Fibroblast of lung (primary cell): ENCODE measurements around the gene ZNF346. TPM values are rescaled to one million over a fixed set of nuclear protein-coding genes. Genes with fewer than 3 reads are reported as not detected.
"Not testable (repeated sequence)": the region's sequence is repeated elsewhere in the genome, so short reads cannot be mapped to it uniquely, and the experiment has no call there.

Experiments used
- DNase-seq, 2 donors: peaks; one replicate each; pipeline versions ENCODE4 v3.0.0 to v3.0.0-alpha.2; 2010; ENCODE audit warnings: low read depth in 2 of 2
- H2AFZ ChIP-seq: 2 replicates; pipeline ENCODE4 v1.5.1; 2012; ENCODE audit warnings: low read length, control low read depth, inconsistent platforms
- H3K27ac ChIP-seq: 2 replicates; pipeline ENCODE4 v1.5.1; 2011; ENCODE audit warnings: low read length, control low read depth; ENCODE audit not compliant: insufficient read depth
- H3K27me3 ChIP-seq: 2 replicates; pipeline ENCODE4 v1.5.1; 2011; ENCODE audit warnings: mild to moderate bottlenecking, low read length; ENCODE audit not compliant: control insufficient read depth, insufficient read depth
- H3K36me3 ChIP-seq: 2 replicates; pipeline ENCODE4 v1.5.1; 2011; ENCODE audit warnings: low read length; ENCODE audit not compliant: control insufficient read depth, insufficient read depth
- H3K4me1 ChIP-seq: 2 replicates; pipeline ENCODE4 v1.5.1; 2011; ENCODE audit warnings: low read length; ENCODE audit not compliant: control insufficient read depth, insufficient read depth; ENCODE audit errors: extremely low read depth
- H3K4me2 ChIP-seq: 2 replicates; pipeline ENCODE4 v1.5.1; 2011; ENCODE audit warnings: low read length, control low read depth; ENCODE audit not compliant: insufficient read depth; ENCODE audit errors: extremely low read depth
- H3K4me3 ChIP-seq, 4 experiments: fragments of 200-600 bp in 1 of 4; sonication (generic) in 1 of 4; replicated peaks in 1 of 4; 2 replicates each; pipeline ENCODE4 v1.5.1; 2011 to 2016; ENCODE audit warnings: low read length in 4 of 4, low read depth in 3 of 4, mild to moderate bottlenecking in 3 of 4, control low read depth in 2 of 4, inconsistent platforms in 1 of 4, mixed read lengths in 1 of 4; ENCODE audit not compliant: insufficient read depth in 1 of 4; ENCODE audit errors: control extremely low read depth in 1 of 4
- H3K79me2 ChIP-seq: 2 replicates; pipeline ENCODE4 v1.5.1; 2012; ENCODE audit warnings: mild to moderate bottlenecking, low read length, inconsistent platforms; ENCODE audit not compliant: control insufficient read depth, insufficient read depth
- H3K9ac ChIP-seq: 2 replicates; pipeline ENCODE4 v1.5.1; 2011; ENCODE audit warnings: mild to moderate bottlenecking, low read length, control low read depth; ENCODE audit not compliant: insufficient read depth
- H3K9me3 ChIP-seq: 2 replicates; pipeline ENCODE4 v1.5.1; 2012; ENCODE audit warnings: low read depth, low read length; ENCODE audit not compliant: control insufficient read depth, insufficient read depth
- H4K20me1 ChIP-seq: 2 replicates; pipeline ENCODE4 v1.5.1; 2011; ENCODE audit warnings: low read length; ENCODE audit not compliant: control insufficient read depth, insufficient read depth; ENCODE audit errors: extremely low read depth
- EZH2 ChIP-seq: IDR thresholded peaks from 2 replicates; pipeline ENCODE4 v1.5.1; 2012; ENCODE audit warnings: low read length, control low read depth, mild to moderate bottlenecking; ENCODE audit errors: missing control alignments
- polyA plus RNA-seq, 2 donors: library from polyadenylated mRNA; depleted of rRNA in 1 of 2; stranded (reverse) in 1 of 2; unstranded in 1 of 2; fragments of >200 nt; gene quantifications; 2 replicates each; pipeline ENCODE4 v1.2.1, GENCODE V29; 2011 to 2012; ENCODE audit warnings: missing spikeins in 1 of 2
- total RNA-seq: library from RNA; depleted of rRNA; stranded (reverse); fragments of >200 nt; gene quantifications from 2 replicates; pipeline ENCODE4 v1.2.1, GENCODE V29; 2014
- TF ChIP-seq, protein P1 (sequence below), 2 donors: IDR thresholded peaks in 1 of 2; conservative IDR thresholded peaks in 1 of 2; 1 replicate in 1 of 2; 2 replicates in 1 of 2; pipeline ENCODE4 v1.5.1; 2011 to 2012; ENCODE audit warnings: low read length in 2 of 2, control low read depth in 1 of 2, inconsistent platforms in 1 of 2, low read depth in 1 of 2, mild to moderate bottlenecking in 1 of 2

ZNF346 gene
- total and polyA plus RNA-seq, 2 donors (not counting 1 experiment from before 2014, with no cell fraction given): 14.0 to 14.9 TPM

DNA sequence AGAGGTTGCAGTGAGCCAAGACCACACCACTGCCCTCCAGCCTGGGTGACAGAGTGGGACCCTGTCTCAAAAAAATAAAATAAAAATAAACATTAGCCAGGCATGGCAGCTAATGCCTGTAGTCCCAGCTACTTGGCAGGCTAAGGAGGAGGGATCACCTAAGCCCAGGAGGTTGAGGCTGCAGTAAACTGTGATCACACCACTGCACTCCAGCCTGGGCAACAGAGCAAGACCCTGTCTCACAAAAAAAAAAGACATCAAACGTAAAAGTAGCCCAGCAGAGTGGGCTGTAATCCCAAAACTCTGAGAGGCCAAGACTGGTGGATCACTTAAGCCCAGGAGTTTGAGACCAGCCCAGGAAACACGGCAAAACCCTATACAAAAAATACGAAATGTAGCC, 34.9 kb upstream of the ZNF346 start:
- H3K27me3 ChIP-seq: no peaks in the 10 kb centered on the region
- no peak overlapping the region for H3K9ac ChIP-seq
- H3K4me1 ChIP-seq: no peaks in the 10 kb centered on the region
- H3K4me2 ChIP-seq: no peak overlapping the region
- no peak overlapping the region for H2AFZ ChIP-seq
- DNase-seq: no peak
- H3K9me3 ChIP-seq: no peaks in the 10 kb centered on the region
- peaks cover 63% of the 10 kb centered on the region for H3K79me2 ChIP-seq
- no peaks in the 10 kb centered on the region for H3K36me3 ChIP-seq
- peaks cover 2% of the 10 kb centered on the region for H4K20me1 ChIP-seq
- TF ChIP-seq, protein P1, sequence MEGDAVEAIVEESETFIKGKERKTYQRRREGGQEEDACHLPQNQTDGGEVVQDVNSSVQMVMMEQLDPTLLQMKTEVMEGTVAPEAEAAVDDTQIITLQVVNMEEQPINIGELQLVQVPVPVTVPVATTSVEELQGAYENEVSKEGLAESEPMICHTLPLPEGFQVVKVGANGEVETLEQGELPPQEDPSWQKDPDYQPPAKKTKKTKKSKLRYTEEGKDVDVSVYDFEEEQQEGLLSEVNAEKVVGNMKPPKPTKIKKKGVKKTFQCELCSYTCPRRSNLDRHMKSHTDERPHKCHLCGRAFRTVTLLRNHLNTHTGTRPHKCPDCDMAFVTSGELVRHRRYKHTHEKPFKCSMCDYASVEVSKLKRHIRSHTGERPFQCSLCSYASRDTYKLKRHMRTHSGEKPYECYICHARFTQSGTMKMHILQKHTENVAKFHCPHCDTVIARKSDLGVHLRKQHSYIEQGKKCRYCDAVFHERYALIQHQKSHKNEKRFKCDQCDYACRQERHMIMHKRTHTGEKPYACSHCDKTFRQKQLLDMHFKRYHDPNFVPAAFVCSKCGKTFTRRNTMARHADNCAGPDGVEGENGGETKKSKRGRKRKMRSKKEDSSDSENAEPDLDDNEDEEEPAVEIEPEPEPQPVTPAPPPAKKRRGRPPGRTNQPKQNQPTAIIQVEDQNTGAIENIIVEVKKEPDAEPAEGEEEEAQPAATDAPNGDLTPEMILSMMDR (conservative IDR thresholded peaks at IDR 0.05 in 1 of 2, IDR thresholded peaks at IDR 0.05 in 1 of 2; ENCODE audit: low read depth in 1 of 2, low read length in 2 of 2): no peak
- no peak for TF ChIP-seq EZH2
- H3K27ac ChIP-seq: no peak overlapping the region
- no peak overlapping the region for H3K4me3 ChIP-seq

DNA sequence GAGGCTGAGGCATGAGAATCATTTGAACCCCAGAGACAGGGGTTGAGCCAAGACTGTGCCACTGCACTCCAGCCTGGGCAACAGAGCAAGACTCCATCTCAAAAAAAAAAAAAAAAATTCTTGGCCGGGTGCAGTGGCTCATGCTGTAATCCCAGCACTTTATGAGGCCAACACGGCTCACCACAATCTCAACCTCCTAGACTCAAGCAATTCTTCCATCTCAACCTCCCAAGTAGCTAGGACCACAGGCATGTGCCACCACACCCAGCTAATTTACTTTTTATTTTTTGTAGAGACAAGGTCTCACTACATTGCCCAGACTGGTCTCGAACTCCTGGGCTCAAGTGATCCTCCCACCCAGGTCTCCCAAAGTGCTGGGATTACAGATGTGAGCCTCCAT, 29.4 kb upstream of the ZNF346 start:
- not testable (repeated sequence) for H3K27me3 ChIP-seq, H4K20me1 ChIP-seq, H2AFZ ChIP-seq, H3K9me3 ChIP-seq, H3K4me2 ChIP-seq, H3K27ac ChIP-seq, H3K36me3 ChIP-seq, H3K4me3 ChIP-seq, H3K4me1 ChIP-seq, H3K9ac ChIP-seq
- peaks cover 82% of the 10 kb centered on the region for H3K79me2 ChIP-seq
- peak in 1 of 2 donors; percentile 40 for DNase-seq

GRCh38 chr5:176994460-176995121, 27.9 kb upstream of the ZNF346 start:
- no peak overlapping the region for H3K4me2 ChIP-seq
- H3K36me3 ChIP-seq: no peaks in the 10 kb centered on the region
- H3K4me1 ChIP-seq: peaks cover 4% of the 10 kb centered on the region
- no peak overlapping the region for H2AFZ ChIP-seq
- TF ChIP-seq, protein P1 (conservative IDR thresholded peaks at IDR 0.05 in 1 of 2, IDR thresholded peaks at IDR 0.05 in 1 of 2; ENCODE audit: low read depth in 1 of 2, low read length in 2 of 2): no peak
- TF ChIP-seq EZH2: no peak
- H3K9me3 ChIP-seq: no peaks in the 10 kb centered on the region
- H3K4me3 ChIP-seq: no peak overlapping the region
- peaks cover 2% of the 10 kb centered on the region for H4K20me1 ChIP-seq
- no peaks in the 10 kb centered on the region for H3K27me3 ChIP-seq
- H3K79me2 ChIP-seq: peaks cover 82% of the 10 kb centered on the region
- no peak overlapping the region for H3K9ac ChIP-seq
- peak; percentile 51 to 88 for DNase-seq
- no peak overlapping the region for H3K27ac ChIP-seq
